ENCODE measurements around the gene PDE4DIP.
"Not testable (repeated sequence)": the region's sequence is repeated elsewhere in the genome, so short reads cannot be mapped to it uniquely, and the experiment has no call there.

- TF ChIP-seq CTCF (conservative IDR thresholded peaks at IDR 0.05; ENCODE audit: low read depth in 2 of 2); POLR2AphosphoS5 (IDR thresholded peaks at IDR 0.05; ENCODE audit: low read depth); JUNB (IDR thresholded peaks at IDR 0.05; ENCODE audit: unreplicated experiment); EZH2 (IDR thresholded peaks at IDR 0.05; ENCODE audit: low read depth, unreplicated experiment); REST (IDR thresholded peaks at IDR 0.05; ENCODE audit: unreplicated experiment); CREB1 (CRISPR knock-in tag; IDR thresholded peaks at IDR 0.05; ENCODE audit: low read depth); EZH2phosphoT487 (IDR thresholded peaks at IDR 0.05; ENCODE audit: unreplicated experiment); ETS1 (IDR thresholded peaks at IDR 0.05); ZNF114 (CRISPR knock-in tag; IDR thresholded peaks at IDR 0.05); STAT1 (IDR thresholded peaks at IDR 0.05; ENCODE audit: unreplicated experiment); ZNF462 (CRISPR knock-in tag; IDR thresholded peaks at IDR 0.05); ZNF331 (CRISPR knock-in tag; IDR thresholded peaks at IDR 0.05; ENCODE audit: low read depth): not testable (repeated sequence)
Observed at GRCh38 chr1:149024327-149024726, 180.1 kb downstream of the PDE4DIP start.
